GM18526 (cell line): ENCODE results near the gene PLCH2.

ENCODE experiments used
- POLR2A ChIP-seq: IDR thresholded peaks from 3 replicates; pipeline ENCODE4 v1.6.1; 2011; ENCODE audit not compliant: insufficient read length; ENCODE audit errors: extremely low read depth

Gene PLCH2

DNA sequence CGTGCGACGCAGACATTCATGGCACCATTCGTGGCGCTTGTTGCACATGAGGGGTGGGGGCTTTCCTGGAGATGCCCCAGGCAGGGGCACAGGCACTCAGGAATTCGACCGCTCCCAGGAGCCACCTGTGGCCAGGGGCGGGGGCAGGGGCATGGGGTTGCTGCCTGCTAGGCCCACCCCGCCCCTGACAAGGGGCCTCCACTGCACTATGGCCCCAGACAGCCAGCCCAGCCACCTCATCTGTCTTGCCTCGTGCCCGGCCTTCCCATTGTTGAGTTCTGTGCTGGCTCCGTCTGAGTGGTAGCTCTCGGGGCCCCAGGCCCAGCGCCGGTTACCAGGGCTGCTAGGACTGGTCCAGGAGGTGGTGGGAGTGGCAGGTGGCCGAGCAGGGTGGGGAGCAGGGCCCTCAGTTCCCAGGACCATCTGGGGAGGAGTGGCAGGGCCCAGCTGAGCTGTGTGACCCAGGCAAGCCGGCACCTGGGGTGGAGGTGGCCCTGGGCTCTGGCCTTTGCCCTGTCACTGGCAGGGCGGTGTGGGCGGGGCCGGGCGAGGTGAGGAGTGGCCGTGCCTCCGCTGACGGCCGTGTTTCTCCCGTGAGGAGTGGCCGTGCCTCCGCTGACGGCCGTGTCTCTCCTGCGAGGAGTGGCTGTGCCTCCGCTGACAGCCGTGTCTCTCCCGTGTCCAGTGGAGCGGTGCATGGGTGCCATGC is 1.9 kb downstream of the PLCH2 start:
- no peak for TF ChIP-seq POLR2A

GRCh38 chr1:2479186-2479585 is 3.1 kb downstream of the PLCH2 start:
- no peak for TF ChIP-seq POLR2A

DNA sequence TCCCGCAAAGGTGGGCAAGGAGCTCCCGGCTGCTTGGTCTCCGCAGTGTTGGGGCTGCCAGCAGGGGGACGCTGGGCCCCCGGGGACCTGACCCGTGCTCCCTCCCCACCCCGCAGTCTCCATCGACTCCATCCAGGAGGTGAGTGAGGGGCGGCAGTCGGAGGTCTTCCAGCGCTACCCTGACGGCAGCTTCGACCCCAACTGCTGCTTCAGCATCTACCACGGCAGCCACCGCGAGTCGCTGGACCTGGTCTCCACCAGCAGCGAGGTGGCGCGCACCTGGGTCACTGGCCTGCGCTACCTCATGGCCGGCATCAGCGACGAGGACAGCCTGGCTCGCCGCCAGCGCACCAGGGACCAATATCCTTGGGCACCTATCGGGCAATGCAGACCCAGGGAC is 3.5 kb downstream of the PLCH2 start:
- no peak for TF ChIP-seq POLR2A

DNA sequence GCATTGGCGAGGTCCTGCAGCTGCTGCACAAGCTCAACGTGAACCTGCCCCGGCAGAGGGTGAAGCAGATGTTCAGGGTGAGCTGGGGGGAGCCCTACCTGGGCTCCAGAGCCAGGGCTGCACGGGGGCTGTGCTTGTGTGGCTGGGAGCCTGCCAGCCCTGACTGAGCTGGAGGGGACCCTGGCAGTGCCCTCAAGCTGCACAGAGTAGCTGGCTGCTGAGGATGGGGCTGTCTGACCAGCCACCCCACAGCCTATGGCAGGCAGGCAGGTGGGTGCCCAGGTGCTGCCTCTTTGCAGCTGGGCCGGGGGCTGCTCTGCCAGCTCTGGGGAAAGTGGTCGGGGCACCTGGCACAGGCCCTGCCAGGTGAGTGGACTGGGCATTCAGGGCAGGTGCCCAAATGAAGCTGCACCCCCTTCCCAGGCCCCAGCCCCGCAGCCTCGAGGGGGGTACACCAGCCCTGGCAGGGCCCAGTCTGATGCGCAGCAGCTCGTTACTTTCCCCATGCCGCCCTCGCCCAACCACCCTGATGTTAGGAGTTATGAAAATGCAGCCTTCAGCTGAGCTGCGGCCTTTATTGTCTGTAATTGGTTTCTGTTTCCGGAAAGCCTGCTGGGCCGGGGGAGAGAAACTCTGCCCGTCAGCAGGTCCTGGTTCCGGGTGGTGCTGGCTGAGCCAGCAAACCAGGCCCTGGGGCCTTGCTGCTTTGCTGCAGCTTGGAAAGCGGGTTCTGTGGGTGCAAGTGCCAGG is 4.3 kb downstream of the PLCH2 start:
- no peak for TF ChIP-seq POLR2A

- TF ChIP-seq POLR2A, result no peak
Observed at GRCh38 chr1:2480986-2481364, 4.9 kb downstream of the PLCH2 start.

GRCh38 chr1:2481885-2482284 is 5.8 kb downstream of the PLCH2 start:
- no peak for TF ChIP-seq POLR2A

DNA sequence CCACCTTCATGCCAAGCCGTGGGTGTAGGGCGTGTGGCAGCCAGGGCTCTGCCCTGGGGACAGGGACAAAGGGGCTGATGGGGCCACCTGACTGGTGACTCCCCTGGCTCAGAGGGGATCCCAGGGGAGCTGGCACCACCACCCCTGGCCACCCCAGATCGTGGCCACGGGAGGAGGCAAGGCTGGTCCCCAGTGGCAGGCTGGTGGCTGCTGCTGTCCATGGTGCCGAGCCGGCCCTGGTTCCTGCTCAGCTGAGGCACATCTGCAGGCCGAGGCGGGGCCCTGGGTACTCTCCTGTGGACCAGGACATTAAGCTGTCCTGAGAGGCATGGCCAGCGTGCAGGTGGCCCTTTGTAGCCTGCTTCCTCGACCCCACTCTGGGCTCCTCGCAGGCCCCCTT is 6.5 kb downstream of the PLCH2 start:
- TF ChIP-seq POLR2A, result no peak

GRCh38 chr1:2483026-2483425 is 6.9 kb downstream of the PLCH2 start:
- no peak for TF ChIP-seq POLR2A

DNA sequence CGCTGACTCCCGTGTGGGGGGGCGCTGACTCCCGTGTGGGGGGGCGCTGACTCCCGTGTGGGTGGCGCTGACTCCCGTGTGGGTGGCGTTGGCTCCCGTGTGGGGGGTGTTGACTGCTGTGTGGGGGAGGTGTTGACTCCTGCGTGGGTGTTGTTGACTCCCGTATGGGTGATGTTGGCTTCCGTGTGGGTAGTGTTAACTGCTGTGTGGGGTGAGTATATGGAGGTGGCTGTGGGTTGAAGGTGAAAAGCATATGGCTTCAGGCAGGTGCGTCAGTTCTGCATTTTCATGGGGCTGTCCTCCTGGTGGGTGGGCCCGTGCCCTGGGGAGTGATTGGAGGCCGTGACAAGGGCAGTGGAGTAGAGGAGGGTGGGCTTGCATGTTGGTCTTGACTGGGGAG is 7.9 kb downstream of the PLCH2 start:
- TF ChIP-seq POLR2A, result no peak

DNA sequence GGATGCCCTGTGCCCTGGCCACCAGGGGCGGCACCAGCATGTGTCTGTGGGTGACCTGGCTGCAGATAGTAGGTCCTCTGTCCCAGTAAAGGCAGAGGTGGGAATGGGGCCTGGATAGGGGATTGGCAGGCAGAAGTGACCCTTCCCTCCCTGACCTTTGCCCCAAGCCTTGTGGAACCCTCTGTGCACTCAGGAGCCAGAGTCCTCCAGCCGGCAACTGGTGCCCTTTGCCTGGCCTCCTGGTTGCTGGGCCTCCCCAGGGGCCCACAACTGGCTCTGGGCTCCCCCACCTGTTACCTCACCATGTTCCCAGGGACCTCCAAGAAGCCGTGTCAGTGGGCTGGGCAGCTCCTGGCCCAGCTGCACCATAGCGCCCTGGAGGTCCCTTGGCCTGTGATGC is 10.0 kb downstream of the PLCH2 start:
- no peak for TF ChIP-seq POLR2A

DNA sequence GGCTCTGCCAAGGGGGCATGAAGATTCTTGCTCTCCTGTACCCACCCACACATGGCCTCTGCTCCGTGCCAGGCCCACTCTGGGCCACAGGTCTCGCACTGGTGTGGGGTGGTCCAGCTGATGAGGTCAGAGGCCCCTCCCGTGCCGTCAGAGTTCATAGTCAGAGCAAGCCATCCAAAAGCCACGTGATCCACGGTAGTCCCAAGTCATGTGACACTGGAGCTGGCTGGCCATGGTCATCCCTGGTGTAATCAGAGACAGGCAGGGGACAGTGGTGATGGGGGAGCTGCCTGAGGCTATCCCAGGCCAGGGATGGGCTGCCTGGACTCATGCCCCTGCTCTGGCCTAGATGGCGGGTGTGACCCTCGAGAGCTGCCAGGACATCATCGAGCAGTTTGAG is 10.5 kb downstream of the PLCH2 start:
- TF ChIP-seq POLR2A, result no peak

DNA sequence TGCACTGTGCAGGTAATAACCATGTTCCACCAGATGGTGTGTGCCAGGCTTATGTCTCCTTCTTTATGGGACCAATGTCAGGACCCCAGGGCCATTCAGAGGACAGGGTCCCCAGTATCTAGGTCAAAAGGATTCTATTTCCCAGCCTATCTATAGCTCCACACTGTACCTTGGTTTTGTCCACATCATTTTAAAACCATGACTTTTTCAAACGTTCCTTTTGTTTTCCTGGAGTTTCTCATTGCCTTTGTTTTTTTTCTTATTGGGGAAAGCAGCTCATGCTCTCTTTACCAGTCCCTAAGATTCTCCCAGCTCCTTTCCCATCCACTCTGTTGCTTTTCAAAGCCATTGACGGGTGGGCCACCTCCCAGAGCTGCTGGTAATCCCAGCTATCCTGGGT is 12.6 kb downstream of the PLCH2 start:
- TF ChIP-seq POLR2A, result no peak

GRCh38 chr1:2489615-2490014 is 13.5 kb downstream of the PLCH2 start:
- no peak for TF ChIP-seq POLR2A

- no peak for TF ChIP-seq POLR2A
Observed at GRCh38 chr1:2492091-2492490, 16.0 kb downstream of the PLCH2 start.

- TF ChIP-seq POLR2A, result no peak
Observed at GRCh38 chr1:2493218-2493617, 17.1 kb downstream of the PLCH2 start.

DNA sequence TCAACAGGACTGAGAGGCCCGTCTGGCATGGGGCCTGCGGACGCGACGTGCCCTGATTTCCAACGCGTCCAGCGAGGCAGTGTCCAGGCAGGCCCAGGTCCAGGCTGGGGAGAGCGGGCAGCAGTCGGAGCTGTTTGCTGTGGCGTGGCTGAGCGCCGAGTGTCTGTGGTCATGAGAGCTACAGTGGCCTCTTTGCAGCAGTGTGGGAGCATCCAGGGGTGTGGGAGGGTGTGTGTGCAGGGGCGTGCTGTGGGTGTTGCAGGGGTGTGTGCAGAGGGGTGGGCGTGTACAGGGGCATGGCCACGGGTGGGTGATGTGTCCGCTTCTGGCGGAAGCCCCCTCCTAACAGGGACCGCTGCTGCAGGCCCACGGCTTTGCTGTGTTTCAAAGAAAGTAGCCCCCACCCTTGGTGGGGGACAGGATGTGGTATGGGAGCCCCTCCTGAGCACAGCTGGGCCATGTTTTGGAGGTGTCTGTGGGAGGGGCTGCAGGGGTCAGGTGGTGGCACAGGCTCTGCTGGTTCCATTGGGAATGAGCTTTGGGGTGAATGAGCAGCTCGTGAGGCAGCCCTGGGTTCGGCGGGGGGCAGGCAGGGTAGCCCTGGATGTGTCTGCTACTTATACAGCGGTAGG is 17.7 kb downstream of the PLCH2 start:
- no peak for TF ChIP-seq POLR2A
